22Rv1 (cell line): Measurements from ENCODE around the gene BOLA1.

Experiments
- H3K27ac ChIP-seq: fragments of 450-650 bp; 2 replicates; pipeline ENCODE4 v1.5.1; 2017
- ZFX ChIP-seq: fragments of 450-650 bp; IDR thresholded peaks from 2 replicates; pipeline ENCODE4 v1.6.1; 2017; ENCODE audit warnings: antibody characterized with exemption, borderline replicate concordance
- TF ChIP-seq, protein P1 (sequence below): fragments of 450-650 bp; IDR thresholded peaks from 2 replicates; pipeline ENCODE4 v1.5.1; 2017; ENCODE audit warnings: mild to moderate bottlenecking

Gene BOLA1

DNA sequence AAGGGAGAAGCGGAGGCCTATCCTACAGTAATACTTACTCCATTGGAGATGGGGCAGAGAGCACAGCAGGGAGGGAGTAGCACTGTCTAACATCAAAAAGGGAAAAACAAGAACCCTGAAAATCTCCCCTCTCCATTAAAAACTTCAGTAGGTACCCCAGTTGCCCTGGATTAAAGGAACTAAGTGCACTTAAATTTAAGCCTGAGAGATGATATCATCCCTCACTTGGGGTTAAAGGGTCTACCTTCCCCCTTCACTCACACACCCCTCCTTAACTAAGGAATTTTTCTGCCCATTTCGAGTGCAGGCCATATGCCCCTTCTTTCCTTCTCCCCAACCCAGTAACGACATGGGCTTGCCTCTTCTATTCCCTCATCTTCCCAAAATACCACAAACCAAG, 41.1 kb downstream of the BOLA1 start:
- peak overlapping the region; percentile 97 for H3K27ac ChIP-seq

DNA sequence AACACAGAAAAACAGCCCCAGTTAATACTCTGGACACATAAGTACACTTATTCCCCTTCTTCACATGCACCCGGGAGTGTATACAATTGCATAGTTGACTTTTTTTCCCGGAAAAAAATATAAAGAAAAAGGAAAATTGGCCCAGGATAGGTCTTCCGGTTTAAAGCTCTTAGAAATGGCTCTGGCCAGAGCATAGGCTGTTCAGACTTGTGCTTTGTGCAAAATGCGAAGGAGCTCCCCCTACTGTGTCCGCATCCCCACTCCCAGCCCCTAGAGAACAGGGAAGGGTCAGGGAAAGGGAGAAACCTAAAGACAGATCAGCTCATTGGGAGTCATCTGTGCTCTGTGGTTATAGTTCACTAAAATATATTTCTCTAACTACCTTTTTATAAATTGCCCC, 42.8 kb downstream of the BOLA1 start:
- H3K27ac ChIP-seq, result peak overlapping the region; percentile 97
- TF ChIP-seq ZFX, result no peak
- TF ChIP-seq, protein P1, sequence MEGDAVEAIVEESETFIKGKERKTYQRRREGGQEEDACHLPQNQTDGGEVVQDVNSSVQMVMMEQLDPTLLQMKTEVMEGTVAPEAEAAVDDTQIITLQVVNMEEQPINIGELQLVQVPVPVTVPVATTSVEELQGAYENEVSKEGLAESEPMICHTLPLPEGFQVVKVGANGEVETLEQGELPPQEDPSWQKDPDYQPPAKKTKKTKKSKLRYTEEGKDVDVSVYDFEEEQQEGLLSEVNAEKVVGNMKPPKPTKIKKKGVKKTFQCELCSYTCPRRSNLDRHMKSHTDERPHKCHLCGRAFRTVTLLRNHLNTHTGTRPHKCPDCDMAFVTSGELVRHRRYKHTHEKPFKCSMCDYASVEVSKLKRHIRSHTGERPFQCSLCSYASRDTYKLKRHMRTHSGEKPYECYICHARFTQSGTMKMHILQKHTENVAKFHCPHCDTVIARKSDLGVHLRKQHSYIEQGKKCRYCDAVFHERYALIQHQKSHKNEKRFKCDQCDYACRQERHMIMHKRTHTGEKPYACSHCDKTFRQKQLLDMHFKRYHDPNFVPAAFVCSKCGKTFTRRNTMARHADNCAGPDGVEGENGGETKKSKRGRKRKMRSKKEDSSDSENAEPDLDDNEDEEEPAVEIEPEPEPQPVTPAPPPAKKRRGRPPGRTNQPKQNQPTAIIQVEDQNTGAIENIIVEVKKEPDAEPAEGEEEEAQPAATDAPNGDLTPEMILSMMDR, result no peak

More for the DNA sequence above, 41.1 kb downstream of the BOLA1 start:
- TF ChIP-seq, protein P1, result no peak
- no peak for TF ChIP-seq ZFX

DNA sequence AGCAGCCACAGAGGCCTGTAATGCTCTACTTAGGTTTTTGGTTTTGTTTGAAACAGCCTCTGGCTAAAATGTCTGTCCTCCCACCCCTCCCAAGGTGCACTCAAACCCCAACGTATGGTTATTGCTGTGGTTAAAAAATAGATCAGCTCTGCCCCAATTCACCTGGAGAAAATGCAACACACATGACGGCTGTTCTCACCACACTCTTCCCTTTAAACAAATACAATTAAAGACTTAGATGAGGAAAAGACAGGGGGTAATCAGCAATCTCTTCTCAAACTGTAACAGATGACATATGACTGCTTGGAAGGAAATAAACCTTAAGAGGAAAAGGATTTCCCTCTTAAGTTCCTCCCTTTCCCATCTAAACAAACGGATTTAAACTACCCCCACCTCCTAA, 43.5 kb downstream of the BOLA1 start:
- TF ChIP-seq, protein P1, result no peak
- no peak for TF ChIP-seq ZFX
- peak overlapping the region; percentile 97 for H3K27ac ChIP-seq

DNA sequence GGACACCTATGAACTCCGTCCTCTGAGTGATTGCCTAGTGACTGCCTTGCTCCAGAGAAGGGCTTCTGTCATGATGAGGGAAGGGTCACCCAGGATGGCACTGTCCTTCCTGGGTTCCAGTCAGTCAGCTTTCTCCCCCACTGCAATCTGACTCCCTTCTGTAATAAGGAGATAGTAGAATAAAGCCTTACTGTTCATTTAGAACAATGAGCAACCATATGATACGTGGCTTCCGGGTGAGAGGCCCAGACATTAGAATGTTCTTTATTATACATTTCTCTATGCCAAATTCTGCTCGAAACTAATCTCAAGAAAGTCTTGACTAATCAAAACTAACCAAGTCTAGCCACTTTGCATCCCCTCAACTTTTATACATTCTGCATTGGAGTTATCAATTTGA, 45.8 kb downstream of the BOLA1 start:
- TF ChIP-seq, protein P1, result no peak
- TF ChIP-seq ZFX, result no peak
- no peak overlapping the region for H3K27ac ChIP-seq

DNA sequence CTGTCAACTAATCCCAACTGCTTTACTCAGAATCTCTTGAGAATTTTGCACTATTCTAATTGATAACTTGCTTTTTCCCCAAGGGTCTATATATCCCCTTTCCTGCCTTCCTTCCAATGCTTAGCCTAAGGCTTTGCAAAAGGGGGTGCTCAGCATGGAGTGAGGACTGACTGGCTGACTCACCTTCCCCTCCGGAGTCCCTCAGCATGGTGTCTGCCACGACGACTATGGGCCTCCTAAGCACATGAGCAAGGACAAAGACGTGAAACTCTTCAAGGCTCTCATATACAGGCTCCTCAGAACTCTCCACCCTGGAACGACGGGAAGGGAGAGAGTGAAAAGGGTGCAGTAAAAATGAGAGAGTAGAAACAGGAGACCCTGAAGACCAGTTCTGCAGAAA, 50.5 kb downstream of the BOLA1 start:
- TF ChIP-seq ZFX, result no peak
- no peak overlapping the region for H3K27ac ChIP-seq
